ENCODE data around the gene NUMB. TPM values are rescaled to one million over a fixed set of nuclear protein-coding genes. Genes with fewer than 3 reads are reported as not detected.

The NUMB gene
- total RNA-seq, 4 donors from 2014 or later = 105 to 125 (median 117) TPM

- no peaks in the 10 kb centered on the region for H3K9me3 ChIP-seq
- H3K4me1 ChIP-seq = no peaks in the 10 kb centered on the region
- no peak overlapping the region for H3K27ac ChIP-seq
- DNase-seq = no peak
- H3K4me3 ChIP-seq = no peak overlapping the region
- H3K36me3 ChIP-seq = no peaks in the 10 kb centered on the region
- no peaks in the 10 kb centered on the region for H3K27me3 ChIP-seq
- TF ChIP-seq POLR2A (IDR thresholded peaks at IDR 0.05) (no peak), CTCF (IDR thresholded peaks at IDR 0.05) (no peak)
Observed at GRCh38 chr14:73477618-73478266, 19.4 kb upstream of the NUMB start.

DNA sequence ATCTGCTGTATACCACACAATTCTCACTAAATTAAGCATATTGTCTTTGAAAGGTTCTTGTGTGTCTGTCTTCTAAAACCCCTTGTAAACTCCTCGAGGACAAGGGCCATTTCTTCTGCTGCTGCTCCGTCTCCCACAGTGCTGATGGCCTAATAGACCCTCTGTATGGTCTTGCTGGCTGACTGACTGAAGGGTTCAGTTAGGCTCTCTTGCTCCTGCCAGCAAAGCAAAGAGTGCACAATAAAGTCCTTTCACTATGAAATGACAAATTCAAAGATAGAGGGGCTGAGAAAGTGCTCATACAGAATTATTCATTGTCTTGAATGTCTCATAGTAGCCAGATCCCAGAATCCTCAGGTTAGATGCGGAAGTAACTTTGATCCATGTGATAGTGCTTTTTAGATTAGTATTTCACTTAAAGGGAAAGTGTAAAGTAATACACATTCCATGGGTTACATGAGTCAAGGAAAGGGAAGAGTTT lies 18.1 kb upstream of the NUMB start:
- DNase-seq = no peak
- Histone ChIP-seq H3K9me3 (no peaks in the 10 kb centered on the region), H3K27me3 (no peaks in the 10 kb centered on the region), H3K4me3 (no peak overlapping the region), H3K36me3 (no peaks in the 10 kb centered on the region), H3K4me1 (no peaks in the 10 kb centered on the region), H3K27ac (no peak overlapping the region)
- no peak for TF ChIP-seq POLR2A (IDR thresholded peaks at IDR 0.05)
- TF ChIP-seq CTCF (IDR thresholded peaks at IDR 0.05) = no peak

- no peaks in the 10 kb centered on the region for H3K9me3 ChIP-seq
- no peaks in the 10 kb centered on the region for H3K27me3 ChIP-seq
- TF ChIP-seq CTCF (IDR thresholded peaks at IDR 0.05) = no peak
- TF ChIP-seq POLR2A (IDR thresholded peaks at IDR 0.05) = no peak
- no peak overlapping the region for H3K27ac ChIP-seq
- H3K36me3 ChIP-seq = no peaks in the 10 kb centered on the region
- H3K4me1 ChIP-seq = peaks cover 0 to 2% (median 0%) of the 10 kb centered on the region in 4 donors
- DNase-seq = no peak
- no peak overlapping the region for H3K4me3 ChIP-seq
Observed at GRCh38 chr14:73474952-73475351, 16.6 kb upstream of the NUMB start.

DNA sequence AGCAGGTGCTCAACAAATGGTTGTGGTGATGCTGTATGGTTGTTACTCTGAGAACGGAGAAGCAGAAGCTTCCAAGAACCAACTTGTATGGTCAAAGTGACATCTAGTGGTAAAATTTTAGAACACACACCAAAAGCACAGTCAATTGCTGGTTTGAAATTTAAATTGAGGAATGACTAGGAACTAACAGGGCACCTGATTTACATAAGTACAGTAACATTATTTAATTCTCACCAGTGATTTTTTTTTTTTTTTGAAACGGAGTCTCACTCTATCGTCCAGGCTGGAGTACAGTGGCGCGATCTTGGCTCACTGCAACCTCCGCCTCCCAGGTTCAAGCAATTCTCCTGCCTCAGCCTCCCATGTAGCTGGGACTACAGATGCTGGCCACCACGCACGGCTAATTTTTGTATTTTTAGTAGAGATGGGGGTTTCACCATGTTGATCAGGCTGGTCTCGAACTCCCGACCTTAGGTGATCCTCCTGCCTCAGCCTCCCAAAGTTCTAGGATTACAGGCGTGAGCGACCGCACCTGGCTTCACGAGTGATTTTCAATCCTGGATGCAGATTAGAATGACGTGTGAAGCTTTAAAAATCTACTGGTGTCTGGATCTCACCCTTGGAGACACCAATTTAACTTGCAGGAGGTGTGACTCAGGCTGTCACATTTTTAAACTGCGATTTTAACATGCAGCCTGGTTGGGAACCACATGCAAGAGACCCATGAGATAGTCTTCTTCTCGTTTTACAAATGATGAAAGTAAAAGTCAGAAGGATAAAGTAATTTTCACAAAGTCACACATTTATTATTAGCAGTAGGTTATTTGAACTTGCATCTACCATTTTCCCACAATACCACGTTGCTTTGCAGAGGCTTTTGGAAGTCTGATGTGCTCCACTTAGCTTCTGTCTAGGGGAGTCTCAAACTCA lies 14.1 kb upstream of the NUMB start:
- TF ChIP-seq POLR2A (IDR thresholded peaks at IDR 0.05) (no peak), CTCF (IDR thresholded peaks at IDR 0.05) (peak; percentile 56 to 91 (median 85))
- Histone ChIP-seq H3K36me3 (no peaks in the 10 kb centered on the region), H3K27ac (no peak overlapping the region), H3K9me3 (no peaks in the 10 kb centered on the region), H3K4me3 (no peak overlapping the region), H3K27me3 (no peaks in the 10 kb centered on the region), H3K4me1 (peaks cover 0 to 6% (median 0%) of the 10 kb centered on the region in 4 donors)
- DNase-seq = no peak

GRCh38 chr14:73471582-73472184 lies 13.3 kb upstream of the NUMB start:
- DNase-seq = no peak
- TF ChIP-seq CTCF (IDR thresholded peaks at IDR 0.05) (no peak), POLR2A (IDR thresholded peaks at IDR 0.05) (no peak)
- Histone ChIP-seq H3K36me3 (no peaks in the 10 kb centered on the region), H3K4me3 (no peak overlapping the region), H3K27ac (no peak overlapping the region), H3K27me3 (no peaks in the 10 kb centered on the region), H3K9me3 (no peaks in the 10 kb centered on the region), H3K4me1 (peaks cover 0 to 6% (median 0%) of the 10 kb centered on the region in 4 donors)
